Activated T-cell treated with anti-CD3 and anti-CD28 coated beads for 48 hours (primary cell): ENCODE measurements around the gene CYSTM1.

Source experiments
- DNase-seq: peaks from one replicate; pipeline ENCODE4 v3.0.0-alpha.2; 2020; ENCODE audit warnings: low read depth

Gene CYSTM1

GRCh38 chr5:140238756-140239155 is 63.8 kb downstream of the CYSTM1 start:
- DNase-seq: no peak

GRCh38 chr5:140239461-140239860 is 64.5 kb downstream of the CYSTM1 start:
- DNase-seq: no peak

DNA sequence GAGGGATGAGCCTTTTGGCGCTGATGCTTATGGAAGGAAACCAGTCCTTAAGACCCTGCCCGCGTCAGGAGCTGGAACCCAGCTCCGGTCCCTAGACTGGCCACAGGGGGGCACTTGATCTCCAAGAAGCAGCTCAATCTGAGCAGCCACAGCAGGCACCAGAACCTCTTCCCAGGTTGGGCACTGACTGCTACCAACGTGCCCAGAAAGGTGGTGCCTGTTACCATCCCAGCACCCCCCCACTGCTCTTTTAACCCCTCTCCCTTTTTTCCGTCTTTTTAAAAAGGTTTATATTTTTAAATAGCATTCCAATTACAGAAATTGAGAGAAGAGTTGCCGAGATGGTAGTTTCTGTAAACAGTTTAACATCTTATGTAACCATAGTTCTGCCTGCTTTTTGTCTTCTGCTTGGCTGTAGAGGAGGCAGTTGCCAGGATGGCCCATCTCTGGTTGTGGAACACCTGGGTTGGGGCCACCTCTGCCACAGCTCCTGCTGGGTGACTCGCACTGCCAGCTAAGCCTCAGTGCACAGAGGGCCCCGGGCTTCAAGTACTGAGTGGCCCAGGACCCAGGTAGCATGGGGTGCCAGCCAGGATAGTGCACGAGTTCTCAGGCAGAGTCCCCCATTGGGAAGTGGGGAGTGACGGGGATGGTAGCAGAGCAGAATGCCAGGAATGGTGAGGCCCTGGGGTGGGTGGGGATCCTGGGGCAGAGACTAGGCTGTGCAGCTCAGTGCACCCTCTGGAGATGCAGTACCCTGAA is 65.1 kb downstream of the CYSTM1 start:
- peak; percentile 55 for DNase-seq

- no peak for DNase-seq
Measured at GRCh38 chr5:140240987-140241706, 66.2 kb downstream of the CYSTM1 start.

DNA sequence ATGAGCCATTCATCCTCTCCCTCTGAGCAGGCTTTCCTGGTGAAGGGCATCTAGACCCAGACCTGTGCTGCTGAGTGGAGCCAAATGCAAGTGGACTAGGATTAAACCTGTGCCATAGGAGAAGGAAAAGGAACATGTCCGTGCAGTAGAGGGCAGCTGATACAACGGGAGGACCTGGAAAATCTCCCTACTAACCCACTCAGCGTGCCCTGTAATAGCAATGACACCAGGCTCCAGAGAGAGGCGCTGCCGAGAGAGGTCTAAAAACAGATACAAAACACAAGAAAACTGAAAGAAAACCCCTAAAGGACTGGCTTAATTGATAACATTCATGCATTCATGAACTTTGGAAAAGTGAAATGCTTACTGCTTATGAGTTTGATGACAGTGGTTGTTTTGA is 67.1 kb downstream of the CYSTM1 start:
- no peak for DNase-seq

GRCh38 chr5:140242890-140243585 is 68.0 kb downstream of the CYSTM1 start:
- DNase-seq: no peak

- DNase-seq: no peak
Measured at GRCh38 chr5:140243706-140244250, 68.8 kb downstream of the CYSTM1 start.

DNA sequence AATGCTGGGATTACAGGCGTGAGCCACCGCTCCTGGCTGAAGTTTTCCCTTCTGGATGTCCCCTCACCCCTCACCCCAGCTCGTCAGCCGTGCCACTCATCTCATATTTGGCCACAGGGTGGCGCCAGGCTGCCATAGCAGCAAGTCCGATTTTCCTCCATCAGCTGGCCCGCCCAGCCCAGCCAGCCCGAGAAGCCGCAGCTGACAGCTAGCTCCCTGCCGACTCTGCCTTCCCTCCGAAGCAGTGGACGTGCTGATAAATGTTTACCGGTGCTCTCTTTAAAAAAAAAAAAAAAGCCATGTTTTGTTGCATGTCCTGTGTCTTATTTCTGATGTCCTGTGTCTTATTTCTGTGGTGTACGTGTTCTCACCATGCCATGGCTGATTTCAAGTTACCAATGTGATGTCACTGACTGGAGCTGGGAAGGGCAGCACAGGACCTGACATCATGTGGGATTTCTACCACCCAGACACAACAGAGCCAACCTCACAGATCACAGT is 69.6 kb downstream of the CYSTM1 start:
- DNase-seq: peak; percentile 73

DNA sequence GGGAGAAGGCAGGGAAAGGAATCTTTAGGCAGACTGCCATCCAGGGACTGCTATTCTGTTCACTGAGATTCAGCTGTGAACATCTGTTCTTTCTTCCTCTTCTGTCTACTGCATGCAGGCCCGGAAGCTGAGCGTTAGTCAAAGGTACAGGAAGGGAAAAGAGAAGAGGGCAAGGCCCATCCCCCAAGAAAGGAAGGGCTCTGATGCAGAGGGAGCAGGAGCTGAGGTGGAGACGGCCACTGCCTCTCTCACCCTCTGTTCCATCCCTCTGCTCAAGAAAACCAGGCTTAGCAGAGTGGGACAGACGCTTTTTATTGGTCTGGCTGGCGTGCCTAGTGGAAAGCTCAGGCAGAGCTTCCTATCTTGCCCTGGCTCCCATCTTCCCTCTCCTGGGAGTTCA is 70.4 kb downstream of the CYSTM1 start:
- DNase-seq: no peak

GRCh38 chr5:140245926-140246325 is 70.9 kb downstream of the CYSTM1 start:
- DNase-seq: no peak

GRCh38 chr5:140246378-140247122 is 71.6 kb downstream of the CYSTM1 start:
- DNase-seq: no peak

GRCh38 chr5:140248414-140248813 is 73.4 kb downstream of the CYSTM1 start:
- no peak for DNase-seq

DNA sequence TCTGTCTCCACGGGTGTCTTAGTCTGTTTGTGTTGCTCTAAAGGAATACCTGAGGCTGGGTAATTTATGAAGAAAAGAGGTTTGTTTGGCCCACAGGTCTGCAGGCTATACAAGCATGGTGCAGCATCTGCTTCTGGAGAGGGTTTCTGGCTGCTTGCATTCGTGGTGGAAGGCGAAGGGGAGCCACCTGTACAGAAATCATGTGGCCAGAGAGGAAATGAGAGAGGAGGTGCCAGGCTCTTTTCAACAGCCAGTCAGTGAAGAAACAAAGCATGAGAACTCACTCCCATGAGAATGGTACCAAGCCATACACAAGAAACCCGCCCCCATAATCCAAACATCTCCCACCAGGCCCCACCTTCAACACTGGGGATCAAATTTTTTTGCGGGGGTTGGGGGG is 74.5 kb downstream of the CYSTM1 start:
- DNase-seq: no peak

- DNase-seq: no peak
Measured at GRCh38 chr5:140250386-140250785, 75.4 kb downstream of the CYSTM1 start.

GRCh38 chr5:140251527-140251973 is 76.6 kb downstream of the CYSTM1 start:
- peak; percentile 66 for DNase-seq

DNA sequence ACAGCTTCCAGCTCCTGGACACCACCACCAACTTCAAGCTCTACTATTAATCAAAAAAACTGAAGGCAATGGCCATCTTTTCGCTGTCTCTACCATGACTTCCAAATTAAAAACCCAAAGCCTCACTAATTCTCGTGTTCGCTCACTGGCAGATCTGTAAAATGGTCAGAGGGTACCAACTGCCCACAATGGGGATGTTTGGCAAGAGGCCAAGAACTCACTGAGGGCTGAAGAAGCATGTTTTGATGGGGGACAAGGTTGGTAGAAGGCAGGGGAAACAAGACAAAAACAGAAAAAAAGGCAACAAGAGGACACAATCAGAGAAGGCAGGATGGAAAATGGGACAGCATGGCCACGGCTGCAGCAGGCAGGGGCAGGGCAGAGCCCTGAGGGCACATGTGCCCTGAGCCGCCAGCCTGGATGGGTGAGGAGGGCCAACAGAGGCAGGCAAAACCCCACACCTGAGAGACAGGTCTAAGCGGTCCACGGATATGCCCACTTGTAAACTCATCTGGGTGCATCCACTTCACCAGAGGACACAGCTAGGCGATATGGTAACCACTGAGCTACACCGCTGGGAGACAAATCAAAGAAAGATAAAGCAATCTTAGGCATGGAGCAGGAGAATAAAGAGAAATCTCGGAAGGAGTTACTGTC is 77.6 kb downstream of the CYSTM1 start:
- no peak for DNase-seq

DNA sequence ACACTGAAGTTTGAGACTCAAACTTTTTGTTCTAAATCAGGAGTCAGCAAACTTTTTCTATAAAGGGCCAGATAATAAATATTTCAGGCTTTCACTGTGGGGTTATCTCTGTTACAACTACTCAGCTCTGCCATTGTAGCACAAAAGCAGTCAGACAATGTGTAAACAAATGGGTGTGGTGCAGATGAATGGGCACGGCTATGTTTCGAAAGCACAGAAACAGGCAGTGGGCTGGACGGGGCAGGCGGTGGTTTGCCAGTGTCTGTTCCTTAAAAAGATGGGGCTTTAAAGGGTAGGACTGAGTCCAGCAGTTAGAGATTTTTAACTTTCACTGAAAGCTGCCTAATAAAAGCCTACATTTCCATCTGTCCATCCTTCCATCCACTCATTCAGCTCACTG is 79.0 kb downstream of the CYSTM1 start:
- no peak for DNase-seq

GRCh38 chr5:140255460-140256157 is 80.6 kb downstream of the CYSTM1 start:
- no peak for DNase-seq

DNA sequence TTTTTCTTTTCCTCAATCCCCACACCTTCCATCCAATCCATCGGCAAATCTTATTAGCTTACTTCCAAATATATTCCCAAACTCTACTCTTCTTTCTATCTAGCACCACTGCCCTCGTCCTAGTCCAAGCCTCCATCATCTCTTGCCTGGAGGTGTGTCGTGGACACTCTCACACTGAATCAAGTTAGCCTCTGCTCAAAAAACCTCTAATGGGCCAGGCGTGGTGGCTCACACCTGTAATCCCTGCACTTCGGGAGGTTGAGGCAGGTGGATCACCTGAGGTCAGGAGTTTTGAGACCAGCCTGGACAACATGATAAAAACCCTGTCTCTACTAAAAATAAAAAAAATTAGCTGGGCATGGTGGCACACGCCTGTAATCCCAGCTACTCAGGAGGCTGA is 81.7 kb downstream of the CYSTM1 start:
- DNase-seq: no peak

DNA sequence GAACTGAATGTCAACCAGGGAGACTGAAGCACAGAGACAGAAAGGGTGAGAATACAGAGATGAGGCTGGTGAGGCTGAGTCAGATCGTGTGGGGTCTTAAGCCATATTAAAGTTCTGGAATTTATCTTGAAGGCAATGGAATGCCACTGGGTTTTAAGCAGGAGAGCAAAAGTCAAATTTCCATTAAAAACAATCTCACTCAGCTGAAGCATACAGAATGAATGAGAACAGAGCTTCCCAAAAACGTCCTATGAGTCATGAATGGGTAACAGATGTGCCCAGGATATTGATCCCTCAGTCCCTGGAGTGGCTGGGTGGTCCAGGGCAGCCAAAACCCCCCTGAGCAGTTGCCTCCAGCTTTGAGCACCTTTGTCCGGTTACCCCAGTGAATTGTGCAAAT is 83.0 kb downstream of the CYSTM1 start:
- no peak for DNase-seq

DNA sequence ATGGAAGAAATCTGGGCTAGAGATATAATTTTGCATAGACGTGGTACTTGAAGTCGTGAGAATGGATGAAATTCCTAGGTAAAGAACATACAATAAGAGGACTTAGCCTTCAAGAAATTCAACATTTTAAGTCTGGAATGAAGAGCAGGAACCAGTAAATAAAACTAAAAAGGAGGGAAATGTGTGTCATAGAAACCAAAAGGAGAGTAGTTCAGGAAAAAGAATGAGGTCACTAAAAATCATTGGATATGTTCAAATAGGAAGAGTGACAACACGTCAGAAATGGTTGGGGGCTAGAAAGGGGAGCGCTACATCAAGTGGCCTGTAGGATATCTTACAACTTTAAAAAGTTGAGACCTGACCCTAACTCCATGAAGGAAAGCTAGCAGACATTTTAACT is 83.9 kb downstream of the CYSTM1 start:
- no peak for DNase-seq
